ENCODE data around the gene SORT1.
"Not testable (repeated sequence)": the region's sequence is repeated elsewhere in the genome, so short reads cannot be mapped to it uniquely, and the experiment has no call there.

- TF ChIP-seq, protein P1, sequence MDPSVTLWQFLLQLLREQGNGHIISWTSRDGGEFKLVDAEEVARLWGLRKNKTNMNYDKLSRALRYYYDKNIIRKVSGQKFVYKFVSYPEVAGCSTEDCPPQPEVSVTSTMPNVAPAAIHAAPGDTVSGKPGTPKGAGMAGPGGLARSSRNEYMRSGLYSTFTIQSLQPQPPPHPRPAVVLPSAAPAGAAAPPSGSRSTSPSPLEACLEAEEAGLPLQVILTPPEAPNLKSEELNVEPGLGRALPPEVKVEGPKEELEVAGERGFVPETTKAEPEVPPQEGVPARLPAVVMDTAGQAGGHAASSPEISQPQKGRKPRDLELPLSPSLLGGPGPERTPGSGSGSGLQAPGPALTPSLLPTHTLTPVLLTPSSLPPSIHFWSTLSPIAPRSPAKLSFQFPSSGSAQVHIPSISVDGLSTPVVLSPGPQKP (IDR thresholded peaks at IDR 0.05; ENCODE audit: borderline replicate concordance, low read depth, low read length), result not testable (repeated sequence)
- TF ChIP-seq CTCF (conservative IDR thresholded peaks at IDR 0.05; ENCODE audit: low read depth, low read length); MXI1 (IDR thresholded peaks at IDR 0.05; ENCODE audit: borderline replicate concordance, low read depth, low read length): not testable (repeated sequence)
Observed at GRCh38 chr1:109395282-109395599, 2.5 kb downstream of the SORT1 start.
